ENCODE results near the gene ST7L.

- no peak for TF ChIP-seq EZH2 (IDR thresholded peaks at IDR 0.05; ENCODE audit: insufficient read depth, poor library complexity, severe bottlenecking)
- no peak for TF ChIP-seq EZH2phosphoT487 (IDR thresholded peaks at IDR 0.05; ENCODE audit: insufficient read depth, low read depth)
These were observed 102.8 kb downstream of the ST7L start for GRCh38 chr1:112516141-112516540.

Data from GM23248 (cell line).